Chondrocyte (in vitro differentiated cells): ENCODE results near the gene MAPK8. TPM values are rescaled to one million over a fixed set of nuclear protein-coding genes. Genes with fewer than 3 reads are reported as not detected.

Experiments used
- DNase-seq: peaks from one replicate; pipeline ENCODE4 v3.0.0; 2021; ENCODE audit warnings: mixed read lengths, low spot score
- H3K27ac Mint-ChIP-seq: one replicate; pipeline ENCODE4 v1.8.0; 2021; ENCODE audit warnings: mild to moderate bottlenecking, moderate library complexity, mixed read lengths; ENCODE audit not compliant: unreplicated experiment
- H3K27me3 Mint-ChIP-seq: 2 replicates; pipeline ENCODE4 v1.8.0; 2021; ENCODE audit warnings: low read depth, mixed read lengths
- H3K36me3 Mint-ChIP-seq: 2 replicates; pipeline ENCODE4 v1.8.0; 2021; ENCODE audit warnings: low read depth, mixed read lengths
- H3K4me1 Mint-ChIP-seq: 2 replicates; pipeline ENCODE4 v1.8.0; 2021; ENCODE audit warnings: low read depth, mild to moderate bottlenecking, mixed read lengths
- H3K4me3 Mint-ChIP-seq: one replicate; pipeline ENCODE4 v1.8.0; 2021; ENCODE audit warnings: mild to moderate bottlenecking, moderate library complexity, mixed read lengths; ENCODE audit not compliant: unreplicated experiment
- H3K9me3 Mint-ChIP-seq: 2 replicates; pipeline ENCODE4 v1.8.0; 2021; ENCODE audit warnings: low read depth, mixed read lengths
- CTCF ChIP-seq: fragments of 200-600 bp; sonication (generic); IDR thresholded peaks from 2 replicates; pipeline ENCODE4 v1.5.0; 2021; ENCODE audit warnings: antibody characterized with exemption, mild to moderate bottlenecking, moderate library complexity
- total RNA-seq: library from RNA; stranded (reverse); gene quantifications from 3 replicates; pipeline ENCODE4 v1.2.1, GENCODE V29; 2021

MAPK8 gene
- total RNA-seq, 1 donor from 2014 or later, result 43.4 TPM

DNA sequence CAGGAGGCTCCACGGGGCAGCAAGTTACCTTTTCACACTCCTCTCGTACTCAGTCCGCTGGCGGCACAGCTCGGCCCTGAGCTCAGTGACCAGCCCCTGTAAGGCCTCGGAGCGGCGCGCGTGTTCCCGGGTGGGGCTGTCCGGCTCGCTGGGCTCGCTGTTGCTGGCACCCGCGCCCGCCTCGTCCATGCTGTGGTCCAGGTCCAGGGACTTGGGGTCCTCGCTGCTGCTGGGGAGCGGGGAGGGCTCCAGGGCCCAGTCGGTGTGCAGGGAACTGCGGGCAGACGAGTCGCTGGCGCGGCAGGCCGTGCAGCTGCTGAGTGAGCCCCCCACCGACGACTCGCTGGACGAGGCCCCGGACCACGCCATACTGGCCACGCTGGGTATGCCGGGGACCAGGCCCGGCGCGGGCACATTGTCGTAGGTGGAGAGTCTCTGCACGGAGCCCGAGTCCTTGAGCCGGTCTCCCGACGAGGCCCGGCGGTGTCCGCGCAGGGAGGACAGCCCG lies 143.8 kb downstream of the MAPK8 start:
- Mint-ChIP-seq H3K27me3 (no peaks in the 10 kb centered on the region), H3K4me3 (no peak overlapping the region), H3K9me3 (no peaks in the 10 kb centered on the region), H3K4me1 (no peaks in the 10 kb centered on the region), H3K27ac (no peak overlapping the region), H3K36me3 (no peaks in the 10 kb centered on the region)
- peak; percentile 94 for DNase-seq
- TF ChIP-seq CTCF, result no peak

- Mint-ChIP-seq H3K27ac (no peak overlapping the region), H3K4me3 (no peak overlapping the region), H3K27me3 (no peaks in the 10 kb centered on the region), H3K4me1 (no peaks in the 10 kb centered on the region), H3K36me3 (no peaks in the 10 kb centered on the region), H3K9me3 (no peaks in the 10 kb centered on the region)
- TF ChIP-seq CTCF, result no peak
- no peak for DNase-seq
Observed at GRCh38 chr10:48450741-48451466, 144.4 kb downstream of the MAPK8 start.

DNA sequence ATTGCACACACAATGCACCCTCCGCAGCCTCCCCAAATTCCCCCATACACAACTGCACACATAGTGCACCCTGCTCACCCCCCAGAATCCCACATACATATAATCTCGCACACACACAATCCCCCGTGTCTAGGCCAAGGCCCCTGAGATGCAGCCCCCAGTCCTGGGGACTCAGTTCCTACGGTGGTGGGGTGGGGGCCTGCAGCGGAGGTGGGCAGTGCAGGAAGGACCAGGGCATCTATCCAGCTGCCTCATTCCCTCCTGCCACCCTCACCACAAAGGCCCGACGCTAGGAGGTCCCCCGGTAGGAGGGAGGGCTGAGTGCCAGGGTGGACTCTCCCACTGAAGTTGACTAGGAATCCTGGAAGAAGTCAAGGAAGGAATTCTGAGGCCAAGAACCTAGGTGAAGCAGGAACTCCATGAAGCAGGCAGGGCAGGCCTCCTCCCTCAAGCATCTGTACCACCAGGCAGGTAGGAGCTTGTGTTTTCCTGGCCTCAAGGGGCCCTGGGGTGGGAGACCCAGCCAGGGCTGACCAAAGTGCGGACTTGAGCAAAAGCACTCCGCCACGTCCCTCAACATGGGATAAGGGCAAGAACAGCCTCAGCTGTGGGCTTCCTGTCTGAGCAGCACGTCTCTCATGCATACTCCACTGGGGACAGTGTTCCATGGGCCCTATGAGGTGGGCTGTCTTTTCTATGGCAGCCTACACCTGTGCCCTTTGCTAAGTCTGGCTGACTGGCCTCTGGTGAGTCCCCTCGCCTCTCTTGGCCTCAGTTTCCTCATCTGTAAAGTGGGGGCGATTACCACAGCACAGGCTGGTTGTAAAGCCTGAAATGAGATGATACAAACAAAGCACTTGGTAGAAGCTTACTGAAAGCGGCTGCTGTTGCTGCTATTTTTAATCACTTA lies 145.7 kb downstream of the MAPK8 start:
- H3K27ac Mint-ChIP-seq, result no peak overlapping the region

GRCh38 chr10:48452879-48453412 lies 146.5 kb downstream of the MAPK8 start:
- Mint-ChIP-seq H3K9me3 (no peaks in the 10 kb centered on the region), H3K4me1 (peaks cover 6% of the 10 kb centered on the region), H3K36me3 (no peaks in the 10 kb centered on the region), H3K27ac (no peak overlapping the region), H3K27me3 (no peaks in the 10 kb centered on the region), H3K4me3 (no peak overlapping the region)
- no peak for TF ChIP-seq CTCF
- no peak for DNase-seq

More for the DNA sequence above, 145.7 kb downstream of the MAPK8 start:
- TF ChIP-seq CTCF, result no peak
- no peaks in the 10 kb centered on the region for H3K27me3 Mint-ChIP-seq
- H3K9me3 Mint-ChIP-seq, result no peaks in the 10 kb centered on the region
- H3K4me1 Mint-ChIP-seq, result peaks cover 6% of the 10 kb centered on the region
- no peak for DNase-seq
- no peak overlapping the region for H3K4me3 Mint-ChIP-seq
- H3K36me3 Mint-ChIP-seq, result no peaks in the 10 kb centered on the region
